GM03348 (cell line): Measurements from ENCODE around the gene CLEC6A.
"Not testable (repeated sequence)": the region's sequence is repeated elsewhere in the genome, so short reads cannot be mapped to it uniquely, and the experiment has no call there.

Experiments used
- DNase-seq: peaks from one replicate; pipeline ENCODE4 v3.0.0; 2012; ENCODE audit warnings: low spot score

CLEC6A gene

GRCh38 chr12:8455727-8456360, at the start of gene CLEC6A:
TSS of gene CLEC6A (plus strand) at chr12:8455962. CDS start at chr12:8456112, 150 bp downstream.
- no peak for DNase-seq

- not testable (repeated sequence) for DNase-seq
These were observed 36.2 kb upstream of the CLEC6A start for GRCh38 chr12:8419576-8419975.

- no peak for DNase-seq
These were observed 35.3 kb upstream of the CLEC6A start for GRCh38 chr12:8420506-8420905.

- DNase-seq = not testable (repeated sequence)
These were observed 11.1 kb upstream of the CLEC6A start for GRCh38 chr12:8444536-8445278.

GRCh38 chr12:8445731-8446130, 10.0 kb upstream of the CLEC6A start:
- no peak for DNase-seq

GRCh38 chr12:8446642-8447547, 8.9 kb upstream of the CLEC6A start:
- no peak for DNase-seq

GRCh38 chr12:8449355-8449859, 6.4 kb upstream of the CLEC6A start:
- DNase-seq = no peak

- DNase-seq = no peak
These were observed 3.7 kb upstream of the CLEC6A start for GRCh38 chr12:8452036-8452435.

GRCh38 chr12:8453021-8453513, 2.7 kb upstream of the CLEC6A start:
- no peak for DNase-seq

GRCh38 chr12:8453796-8454195, 2.0 kb upstream of the CLEC6A start:
- no peak for DNase-seq

GRCh38 chr12:8455271-8455670, 491 bp upstream of the CLEC6A start:
- no peak for DNase-seq

- no peak for DNase-seq
These were observed 5.7 kb downstream of the CLEC6A start for GRCh38 chr12:8461426-8461825.

- DNase-seq = no peak
These were observed 9.7 kb downstream of the CLEC6A start for GRCh38 chr12:8465301-8465996.

- no peak for DNase-seq
These were observed 10.5 kb downstream of the CLEC6A start for GRCh38 chr12:8466241-8466640.

- no peak for DNase-seq
These were observed 15.3 kb downstream of the CLEC6A start for GRCh38 chr12:8471090-8471489.

GRCh38 chr12:8475508-8476203, 19.9 kb downstream of the CLEC6A start:
- DNase-seq = no peak

- no peak for DNase-seq
These were observed 26.9 kb downstream of the CLEC6A start for GRCh38 chr12:8482571-8483061.

GRCh38 chr12:8483079-8483478, 27.3 kb downstream of the CLEC6A start:
- DNase-seq = no peak

GRCh38 chr12:8491646-8492530, 36.1 kb downstream of the CLEC6A start:
- DNase-seq = no peak

GRCh38 chr12:8493084-8493483, 37.3 kb downstream of the CLEC6A start:
- no peak for DNase-seq
